Heart left ventricle (tissue), 13 donors: ENCODE results near the gene C19orf67.

Experiments
- POLR2A ChIP-seq, 2 donors: fragments of 450-650 bp; IDR thresholded peaks; one replicate each; pipeline ENCODE4 v1.6.1; 2017; ENCODE audit warnings: antibody characterized with exemption in 2 of 2, mild to moderate bottlenecking in 2 of 2, moderate library complexity in 2 of 2
- TF ChIP-seq, protein P1 (sequence below), 12 donors: fragments of 200-600 bp; sonication (generic) in 4 of 12; IDR thresholded peaks; one replicate each; pipeline versions ENCODE4 v1.5.0 to v1.8.0; 2018 to 2022; ENCODE audit warnings: antibody characterized with exemption in 12 of 12, mild to moderate bottlenecking in 5 of 12
- donor health status: ischemic (EF 13 %, LVEDD 7.1; RV severe dilation, severe dysfunction).
- donor health status: DM: no; HTN: yes; CAD: no.
- donor health status: DM: no; HTN: no; CAD: no.
- donor health status: ischemic (EF 25% LVEDD 6.9; RV normal size, moderate dysfunction).
- donor health status: ischemic (EF 25% LVEDD 5.7; RV mildly dilated, moderate dysfunction).
- donor health status: ischemic (EF 35%, LVEDD 5.7; RV mildly dilated, moderate dysfunction).
- donor health status: nonischemic (EF 11% LVEDD 7.7; RV severe dilation, severe dysfunction).
- donor health status: DM: yes; HTN: yes; CAD: no.
- donor health status: PGD.
- donor health status: ischemic (EF 29% LVEDD 5.4; RV normal size, mild dysfunction).
- donor health status: nonischemic (EF 23%, LVEDD 6.1; RV moderate dilation, normal function).

DNA sequence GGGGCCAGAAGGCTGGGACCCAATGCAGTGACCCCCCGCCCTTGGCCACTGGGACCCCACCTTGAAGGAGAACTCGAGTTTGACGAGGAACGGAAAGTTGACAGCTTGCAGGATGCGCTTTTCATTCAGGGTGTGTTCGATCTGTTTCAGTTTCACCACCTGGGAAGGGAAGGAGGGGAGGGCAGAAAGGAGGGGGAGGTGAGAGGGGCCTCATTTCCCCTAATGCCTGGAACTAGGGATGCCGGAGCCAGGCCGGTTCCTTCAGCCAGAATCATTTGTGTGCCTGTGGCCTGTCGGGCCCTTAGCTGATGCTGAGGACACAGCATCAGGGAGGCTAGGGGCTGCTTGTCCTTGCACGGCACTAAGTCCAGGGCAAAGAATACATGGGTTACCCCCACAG lies 17.2 kb upstream of the C19orf67 start:
- TF ChIP-seq, protein P1, sequence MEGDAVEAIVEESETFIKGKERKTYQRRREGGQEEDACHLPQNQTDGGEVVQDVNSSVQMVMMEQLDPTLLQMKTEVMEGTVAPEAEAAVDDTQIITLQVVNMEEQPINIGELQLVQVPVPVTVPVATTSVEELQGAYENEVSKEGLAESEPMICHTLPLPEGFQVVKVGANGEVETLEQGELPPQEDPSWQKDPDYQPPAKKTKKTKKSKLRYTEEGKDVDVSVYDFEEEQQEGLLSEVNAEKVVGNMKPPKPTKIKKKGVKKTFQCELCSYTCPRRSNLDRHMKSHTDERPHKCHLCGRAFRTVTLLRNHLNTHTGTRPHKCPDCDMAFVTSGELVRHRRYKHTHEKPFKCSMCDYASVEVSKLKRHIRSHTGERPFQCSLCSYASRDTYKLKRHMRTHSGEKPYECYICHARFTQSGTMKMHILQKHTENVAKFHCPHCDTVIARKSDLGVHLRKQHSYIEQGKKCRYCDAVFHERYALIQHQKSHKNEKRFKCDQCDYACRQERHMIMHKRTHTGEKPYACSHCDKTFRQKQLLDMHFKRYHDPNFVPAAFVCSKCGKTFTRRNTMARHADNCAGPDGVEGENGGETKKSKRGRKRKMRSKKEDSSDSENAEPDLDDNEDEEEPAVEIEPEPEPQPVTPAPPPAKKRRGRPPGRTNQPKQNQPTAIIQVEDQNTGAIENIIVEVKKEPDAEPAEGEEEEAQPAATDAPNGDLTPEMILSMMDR (IDR thresholded peaks at IDR 0.05): no peak
- TF ChIP-seq POLR2A (IDR thresholded peaks at IDR 0.05): no peak
